ENCODE measurements around the gene PANK4. TPM values are rescaled to one million over a fixed set of nuclear protein-coding genes. Genes with fewer than 3 reads are reported as not detected.

PANK4 gene
- total and polyA plus RNA-seq, 10 of the 15 experiments (the other 5 are each of a cell fraction or from before 2014, with no cell fraction given): 0.35 to 38.0 (median 18.6) TPM

- TF ChIP-seq RELB (IDR thresholded peaks at IDR 0.05; ENCODE audit: low read depth): no peak
- no peak for TF ChIP-seq IKZF1 (conservative IDR thresholded peaks at IDR 0.05)
Measured at GRCh38 chr1:2460996-2461751, 65.2 kb downstream of the PANK4 start (continued).

GRCh38 chr1:2460203-2460602 lies 66.2 kb downstream of the PANK4 start:
- H3K9me3 ChIP-seq (replicated peaks; ENCODE audit: control insufficient read depth, insufficient read depth, low read length): no peaks in the 10 kb centered on the region
- no peaks in the 10 kb centered on the region for H3K36me3 ChIP-seq (ENCODE audit: control insufficient read depth in 2 of 2, insufficient read depth in 2 of 2, low read length in 1 of 2)
- FAIRE-seq: no peak
- 19% methylated on average over 8 of the region's 8 CpGs for WGBS (ENCODE audit: insufficient coverage, insufficient replicate concordance, low lambda C conversion rate, missing lambda C conversion rate)
- TF ChIP-seq SPI1 (IDR thresholded peaks at IDR 0.05; ENCODE audit: borderline replicate concordance, insufficient read depth, low read depth, low read length) (0 out of 2 replicates have a peak, but pooled peaks have one; percentile 10), EZH2 (IDR thresholded peaks at IDR 0.05; ENCODE audit: borderline replicate concordance, control insufficient read depth, low read depth, low read length) (no peak)
- no peaks in the 10 kb centered on the region for H3K79me2 ChIP-seq (ENCODE audit: control insufficient read depth, insufficient read depth, low read length)
- no peak overlapping the region for H3K9ac ChIP-seq (ENCODE audit: control insufficient read depth, insufficient read depth, low read length)
- ChIA-PET RAD21 (ENCODE audit: unreplicated experiment) (no interaction called here), POLR2A (no interaction called here), CTCF (interaction anchor here (1.4 kb wide), 1 partner anchor 87 kb away, joined by 4 read pairs; no protein-coding TSS in a partner anchor), SMC1A (ENCODE audit: uncharacterized antibody, unreplicated experiment) (no interaction called here)
- no peaks in the 10 kb centered on the region for H4K20me1 ChIP-seq (ENCODE audit: control insufficient read depth, insufficient read depth)
- DNase-seq (ENCODE audit: low read depth, low spot score): no peak
- no peak overlapping the region for H3K27ac ChIP-seq (ENCODE audit: control insufficient read depth, insufficient read depth)
- H2AFZ ChIP-seq (ENCODE audit: control insufficient read depth, low read depth, low read length): no peak overlapping the region
- no peak overlapping the region for H3K4me3 ChIP-seq
- no peaks in the 10 kb centered on the region for H3K4me1 ChIP-seq (ENCODE audit: control insufficient read depth, insufficient read depth, low read length)
- 0 out of 3 replicates have a peak, but pooled peaks have one; percentile 16 for ATAC-seq
- BruUV-seq (replicated peaks): no TSS peak
- in situ Hi-C loops (cut with MboI) (no loop called here), intact Hi-C loops (cut with micrococcal nuclease; ENCODE audit: unreplicated experiment) (no loop called here)
- H3K27me3 ChIP-seq (replicated peaks in 1 of 2; ENCODE audit: control insufficient read depth in 2 of 2, insufficient read depth in 2 of 2, low read length in 1 of 2): no peaks in the 10 kb centered on the region; a peak in 1 of 4 replicates
- H3K4me2 ChIP-seq (ENCODE audit: control insufficient read depth, insufficient read depth): no peak overlapping the region

Measured in GM12878 (cell line).